HFFc6 (cell line): ENCODE measurements around the gene RGS6. TPM values are rescaled to one million over a fixed set of nuclear protein-coding genes. Genes with fewer than 3 reads are reported as not detected.

Experiments
- DNase-seq: peaks from one replicate; pipeline ENCODE4 v3.0.0-alpha.2; 2018
- H3K27ac Mint-ChIP-seq: 2 replicates; pipeline ENCODE4 v1.8.0; 2020; ENCODE audit warnings: mild to moderate bottlenecking, mixed read lengths
- H3K27me3 Mint-ChIP-seq: 2 replicates; pipeline ENCODE4 v1.8.0; 2021; ENCODE audit warnings: mild to moderate bottlenecking, moderate library complexity, mixed read lengths; ENCODE audit not compliant: insufficient read depth
- H3K36me3 Mint-ChIP-seq: 2 replicates; pipeline ENCODE4 v1.8.0; 2021; ENCODE audit warnings: low read depth, mixed read lengths
- H3K4me1 Mint-ChIP-seq: 2 replicates; pipeline ENCODE4 v1.8.0; 2020; ENCODE audit warnings: low read depth, mixed read lengths
- H3K4me3 Mint-ChIP-seq: 2 replicates; pipeline ENCODE4 v1.8.0; 2020; ENCODE audit warnings: mild to moderate bottlenecking, moderate library complexity, mixed read lengths
- H3K9me3 Mint-ChIP-seq: 2 replicates; pipeline ENCODE4 v1.8.0; 2020; ENCODE audit warnings: mild to moderate bottlenecking, mixed read lengths
- total RNA-seq, 6 experiments: library from RNA; stranded (reverse); fragmentation: NEBNext Ultra II Directional; extraction: Animal tissue kit (Norgen Biotek cat#: 25700); gene quantifications; 2 replicates in 1 of 6; 3 replicates in 5 of 6; pipeline ENCODE4 v1.2.3, GENCODE V29; 2021
- TF ChIP-seq, protein P1 (sequence below): fragments of 200-600 bp; sonication (generic); IDR thresholded peaks from 2 replicates; pipeline ENCODE4 v1.5.0; 2021; ENCODE audit warnings: antibody characterized with exemption, mild to moderate bottlenecking

Gene RGS6
- total RNA-seq, 6 experiments from 2014 or later = not detected

DNA sequence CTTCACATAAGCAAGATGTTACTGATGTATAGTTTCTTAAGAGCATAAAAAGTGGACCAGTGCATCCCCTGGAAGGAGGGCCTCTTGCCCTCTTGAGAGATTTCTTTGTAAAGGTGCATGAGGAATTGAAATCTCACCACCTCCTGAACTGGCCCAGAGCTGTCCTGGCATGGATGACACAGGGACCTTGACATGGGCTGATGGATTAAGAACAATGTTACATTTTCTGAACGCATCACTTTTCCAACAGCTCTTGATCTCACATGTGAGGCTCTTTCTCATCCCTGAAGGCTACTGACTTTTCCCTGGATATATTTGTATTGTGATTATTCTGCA, 360.4 kb downstream of the RGS6 start:
- DNase-seq = no peak
- Mint-ChIP-seq H3K4me1 (peaks cover 5% of the 10 kb centered on the region; the same call in 1 of the 2 replicates), H3K27ac (no peak overlapping the region), H3K36me3 (no peaks in the 10 kb centered on the region), H3K27me3 (peaks cover 7% of the 10 kb centered on the region), H3K9me3 (no peaks in the 10 kb centered on the region), H3K4me3 (no peak overlapping the region; the same call in 1 of the 2 replicates)
- TF ChIP-seq, protein P1, sequence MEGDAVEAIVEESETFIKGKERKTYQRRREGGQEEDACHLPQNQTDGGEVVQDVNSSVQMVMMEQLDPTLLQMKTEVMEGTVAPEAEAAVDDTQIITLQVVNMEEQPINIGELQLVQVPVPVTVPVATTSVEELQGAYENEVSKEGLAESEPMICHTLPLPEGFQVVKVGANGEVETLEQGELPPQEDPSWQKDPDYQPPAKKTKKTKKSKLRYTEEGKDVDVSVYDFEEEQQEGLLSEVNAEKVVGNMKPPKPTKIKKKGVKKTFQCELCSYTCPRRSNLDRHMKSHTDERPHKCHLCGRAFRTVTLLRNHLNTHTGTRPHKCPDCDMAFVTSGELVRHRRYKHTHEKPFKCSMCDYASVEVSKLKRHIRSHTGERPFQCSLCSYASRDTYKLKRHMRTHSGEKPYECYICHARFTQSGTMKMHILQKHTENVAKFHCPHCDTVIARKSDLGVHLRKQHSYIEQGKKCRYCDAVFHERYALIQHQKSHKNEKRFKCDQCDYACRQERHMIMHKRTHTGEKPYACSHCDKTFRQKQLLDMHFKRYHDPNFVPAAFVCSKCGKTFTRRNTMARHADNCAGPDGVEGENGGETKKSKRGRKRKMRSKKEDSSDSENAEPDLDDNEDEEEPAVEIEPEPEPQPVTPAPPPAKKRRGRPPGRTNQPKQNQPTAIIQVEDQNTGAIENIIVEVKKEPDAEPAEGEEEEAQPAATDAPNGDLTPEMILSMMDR = peak; percentile 41; the same call in 1 of the 2 replicates

DNA sequence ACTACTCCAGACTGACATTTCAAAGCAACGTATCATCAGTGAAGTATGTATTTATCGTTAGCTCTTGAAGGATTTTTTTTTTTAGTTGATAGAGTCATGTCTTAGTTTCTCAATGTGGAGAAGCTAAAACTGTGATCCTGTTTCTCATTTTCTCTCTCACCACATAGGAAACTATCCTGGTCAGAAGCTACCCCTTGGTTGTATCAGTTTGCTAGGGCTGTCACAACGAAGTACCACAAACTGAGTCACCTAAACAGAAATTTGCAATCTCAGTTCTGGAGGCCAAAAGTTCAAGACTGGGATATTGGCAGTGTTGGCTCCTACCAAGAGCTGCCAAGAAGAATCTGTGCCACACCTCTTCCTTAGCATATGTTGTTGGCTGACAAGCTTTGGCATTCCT, 369.1 kb downstream of the RGS6 start:
- Mint-ChIP-seq H3K36me3 (no peaks in the 10 kb centered on the region; the same call in 1 of the 2 replicates), H3K4me3 (no peak overlapping the region), H3K27me3 (no peaks in the 10 kb centered on the region), H3K27ac (no peak overlapping the region), H3K4me1 (no peaks in the 10 kb centered on the region), H3K9me3 (peaks cover 19% of the 10 kb centered on the region)
- DNase-seq = no peak
- TF ChIP-seq, protein P1 = no peak

DNA sequence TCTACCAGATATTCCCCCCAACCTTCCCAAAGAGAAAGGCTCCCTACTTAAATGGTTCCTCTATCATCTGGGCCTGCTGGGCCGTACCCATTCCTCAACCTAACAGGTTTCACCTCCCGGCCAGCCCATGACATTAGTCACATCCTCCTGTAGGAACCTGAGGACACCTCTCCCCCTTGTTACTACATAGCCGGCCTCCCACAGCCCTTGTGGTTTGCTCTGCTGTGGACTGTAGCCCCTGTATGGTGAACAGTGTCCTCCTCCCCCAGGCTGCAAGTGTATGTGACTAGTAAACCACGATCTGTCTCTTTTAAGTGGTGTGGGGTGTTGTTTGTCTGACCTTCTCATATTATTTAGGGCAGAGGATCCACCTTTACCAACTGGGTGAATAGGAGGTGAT, 371.7 kb downstream of the RGS6 start:
- Mint-ChIP-seq H3K9me3 (peaks cover 19% of the 10 kb centered on the region), H3K36me3 (no peaks in the 10 kb centered on the region; the same call in 1 of the 2 replicates)
- TF ChIP-seq, protein P1 = no peak

DNA sequence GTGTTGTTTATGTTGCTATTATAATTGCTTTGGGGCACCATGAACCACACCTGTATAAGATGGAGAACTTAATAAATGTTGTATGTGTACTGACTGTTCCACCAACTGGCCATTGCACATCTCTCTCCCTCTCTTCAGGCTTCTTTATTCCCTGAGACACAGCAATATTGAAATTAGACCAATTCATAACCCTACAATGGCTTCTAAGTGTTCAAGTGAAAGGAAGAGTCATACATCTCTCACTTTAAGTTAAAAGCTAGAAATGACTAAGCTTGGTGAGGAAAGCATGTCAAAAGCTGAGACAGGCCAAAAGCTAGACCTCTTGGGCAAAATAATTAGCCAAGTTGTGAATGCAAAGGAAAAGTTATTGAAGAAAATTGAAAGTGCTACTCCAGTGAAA, 373.3 kb downstream of the RGS6 start:
- Mint-ChIP-seq H3K27ac (no peak overlapping the region), H3K36me3 (no peaks in the 10 kb centered on the region; the same call in 1 of the 2 replicates), H3K4me3 (no peak overlapping the region), H3K9me3 (peaks cover 20% of the 10 kb centered on the region), H3K4me1 (no peaks in the 10 kb centered on the region), H3K27me3 (0 out of 2 replicates have a peak, but pooled peaks cover 2% of the 10 kb centered on the region)
- TF ChIP-seq, protein P1 = no peak
- no peak for DNase-seq

More for the DNA sequence above, 371.7 kb downstream of the RGS6 start:
- Mint-ChIP-seq H3K4me1 (no peaks in the 10 kb centered on the region), H3K4me3 (no peak overlapping the region), H3K27me3 (0 out of 2 replicates have a peak, but pooled peaks cover under 1% of the 10 kb centered on the region), H3K27ac (no peak overlapping the region)
- no peak for DNase-seq

DNA sequence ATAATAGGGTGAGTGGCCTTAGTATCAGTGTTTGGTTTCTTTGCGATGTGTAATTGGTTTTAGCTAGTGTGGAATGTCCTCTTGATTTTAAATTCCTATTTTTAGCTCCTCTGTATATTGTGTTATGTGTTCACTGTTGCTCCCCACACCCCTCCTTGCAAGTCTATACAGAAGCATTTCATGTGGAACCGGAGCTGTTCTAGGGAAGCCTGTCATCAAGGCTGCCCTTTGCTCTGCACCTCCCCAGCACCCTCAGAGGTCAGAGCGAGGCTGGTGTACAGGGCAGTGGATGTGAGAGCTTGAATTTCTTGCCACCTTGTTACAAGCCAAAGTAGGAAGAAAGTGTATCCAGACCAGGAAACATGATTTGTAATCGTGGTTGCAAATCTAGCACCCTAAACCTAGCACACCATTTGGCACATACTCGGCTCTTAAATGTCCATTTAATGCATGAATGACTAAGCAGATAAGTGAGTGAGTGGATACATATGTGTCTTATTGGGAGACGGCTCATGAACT, 376.8 kb downstream of the RGS6 start:
- TF ChIP-seq, protein P1 = no peak
- Mint-ChIP-seq H3K4me1 (no peaks in the 10 kb centered on the region), H3K27ac (no peak overlapping the region), H3K36me3 (no peaks in the 10 kb centered on the region; the same call in 1 of the 2 replicates), H3K4me3 (no peak overlapping the region), H3K9me3 (peaks cover 29% of the 10 kb centered on the region; the same call in 1 of the 2 replicates), H3K27me3 (0 out of 2 replicates have a peak, but pooled peaks cover 2% of the 10 kb centered on the region)
- DNase-seq = no peak
